ENCODE results near the gene ZBTB6. TPM values are rescaled to one million over a fixed set of nuclear protein-coding genes. Genes with fewer than 3 reads are reported as not detected.

Gene ZBTB6
- total and polyA plus RNA-seq, 2 of the 13 experiments (the other 11 are each of a cell fraction or from before 2014, with no cell fraction given): 3.7 to 7.1 TPM

GRCh38 chr9:122954253-122954691 lies 41.1 kb upstream of the ZBTB6 start:
- DNase-seq (ENCODE audit: low spot score): no peak
- no peaks in the 10 kb centered on the region for H3K27me3 ChIP-seq (ENCODE audit: control insufficient read depth in 1 of 2, insufficient read depth in 2 of 2, low read length in 2 of 2)
- no peak for FAIRE-seq
- H2AFZ ChIP-seq (ENCODE audit: low read length): no peak overlapping the region
- peaks cover 0 to 7% of the 10 kb centered on the region in 2 experiments; a peak in 1 of 5 replicates for H3K36me3 ChIP-seq (replicated peaks in 1 of 2; ENCODE audit: control insufficient read depth in 1 of 2, insufficient read depth in 2 of 2, low read length in 2 of 2)
- H3K9me3 ChIP-seq (ENCODE audit: low read length): no peaks in the 10 kb centered on the region
- no peak overlapping the region for H3K4me3 ChIP-seq (replicated peaks in 1 of 3; ENCODE audit: insufficient read depth in 1 of 3, low read depth in 2 of 3, low read length in 3 of 3)
- no peak overlapping the region for H3K27ac ChIP-seq (ENCODE audit: extremely low read length, insufficient read depth, low read length)
- H3K9ac ChIP-seq (ENCODE audit: insufficient read depth, low read depth, low read length): no peak overlapping the region
- peaks cover 71% of the 10 kb centered on the region for H3K79me2 ChIP-seq (ENCODE audit: insufficient read depth, low read length)
- CTCF ChIA-PET (ENCODE audit: low intra/inter-chr PET ratio, low total read pairs): no interaction called here
- intact Hi-C loops (cut with micrococcal nuclease; ENCODE audit: unreplicated experiment): no loop called here
- no peak overlapping the region for H3K4me2 ChIP-seq (ENCODE audit: low read depth, low read length)
- POLR2A ChIA-PET: interaction anchor here (2.5 kb wide), 1 partner anchor 13 kb away, joined by 12 read pairs; the partner anchor contains the start of gene RABGAP1
- TF ChIP-seq PBX2 (CRISPR knock-in tag; IDR thresholded peaks at IDR 0.05) (no peak), ZNF619 (CRISPR knock-in tag; IDR thresholded peaks at IDR 0.05) (no peak), ZNF30 (CRISPR knock-in tag; IDR thresholded peaks at IDR 0.05) (no peak), STAT5B (CRISPR knock-in tag; IDR thresholded peaks at IDR 0.05) (no peak), SIX4 (CRISPR knock-in tag; IDR thresholded peaks at IDR 0.05) (no peak), ARNT2 (CRISPR knock-in tag; IDR thresholded peaks at IDR 0.05; ENCODE audit: low read depth) (no peak), THAP7 (CRISPR knock-in tag; IDR thresholded peaks at IDR 0.05) (no peak), ZNF331 (CRISPR knock-in tag; IDR thresholded peaks at IDR 0.05) (no peak), KDM3A (CRISPR knock-in tag; IDR thresholded peaks at IDR 0.05; ENCODE audit: low read depth) (no peak), ZNF557 (CRISPR knock-in tag; IDR thresholded peaks at IDR 0.05) (no peak), PCBP1 (IDR thresholded peaks at IDR 0.05; ENCODE audit: borderline replicate concordance, low read depth, low read length) (no peak), CBFB (CRISPR knock-in tag; IDR thresholded peaks at IDR 0.05) (no peak)
- in situ Hi-C loops (cut with HindIII; ENCODE audit: extremely low pct_ligation_motif_present, low pct_unique_long_range_greater_than_20kb): no loop called here
- no peaks in the 10 kb centered on the region for H4K20me1 ChIP-seq (ENCODE audit: insufficient read depth, low read length)
- no peak for ATAC-seq
- no peaks in the 10 kb centered on the region; the same call in 1 of the 2 replicates for H3K4me1 ChIP-seq (ENCODE audit: insufficient read depth, low read length)
- no TSS peak for BruUV-seq (replicated peaks)

Measured in HepG2 (cell line).